ENCODE measurements around the gene C1QB.
"Not testable (repeated sequence)": the region's sequence is repeated elsewhere in the genome, so short reads cannot be mapped to it uniquely, and the experiment has no call there.

- TF ChIP-seq, protein P1, sequence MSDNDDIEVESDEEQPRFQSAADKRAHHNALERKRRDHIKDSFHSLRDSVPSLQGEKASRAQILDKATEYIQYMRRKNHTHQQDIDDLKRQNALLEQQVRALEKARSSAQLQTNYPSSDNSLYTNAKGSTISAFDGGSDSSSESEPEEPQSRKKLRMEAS (IDR thresholded peaks at IDR 0.05), result not testable (repeated sequence)
- not testable (repeated sequence) for TF ChIP-seq SP1 (IDR thresholded peaks at IDR 0.05; ENCODE audit: low read depth, low read length); SIX5 (IDR thresholded peaks at IDR 0.05; ENCODE audit: low read depth, low read length); ASH2L (IDR thresholded peaks at IDR 0.05; ENCODE audit: low read length); EP300 (IDR thresholded peaks at IDR 0.05; ENCODE audit: borderline replicate concordance in 1 of 2, low read depth in 2 of 2, low read length in 2 of 2); KDM5A (IDR thresholded peaks at IDR 0.05; ENCODE audit: low read length); JUN (IDR thresholded peaks at IDR 0.05; ENCODE audit: low read depth, low read length); HDAC2 (IDR thresholded peaks at IDR 0.05; ENCODE audit: borderline replicate concordance in 1 of 2, low read depth in 2 of 2, low read length in 2 of 2); RXRA (IDR thresholded peaks at IDR 0.05; ENCODE audit: insufficient read depth, low read depth, low read length); CTBP2 (IDR thresholded peaks at IDR 0.05; ENCODE audit: borderline replicate concordance, insufficient read depth, insufficient read length, low read length); SUZ12 (IDR thresholded peaks at IDR 0.05; ENCODE audit: low read length); SRF (IDR thresholded peaks at IDR 0.05; ENCODE audit: low read depth, low read length); POLR2AphosphoS5 (IDR thresholded peaks at IDR 0.05; ENCODE audit: low read depth, low read length)
- TF ChIP-seq, protein P2, sequence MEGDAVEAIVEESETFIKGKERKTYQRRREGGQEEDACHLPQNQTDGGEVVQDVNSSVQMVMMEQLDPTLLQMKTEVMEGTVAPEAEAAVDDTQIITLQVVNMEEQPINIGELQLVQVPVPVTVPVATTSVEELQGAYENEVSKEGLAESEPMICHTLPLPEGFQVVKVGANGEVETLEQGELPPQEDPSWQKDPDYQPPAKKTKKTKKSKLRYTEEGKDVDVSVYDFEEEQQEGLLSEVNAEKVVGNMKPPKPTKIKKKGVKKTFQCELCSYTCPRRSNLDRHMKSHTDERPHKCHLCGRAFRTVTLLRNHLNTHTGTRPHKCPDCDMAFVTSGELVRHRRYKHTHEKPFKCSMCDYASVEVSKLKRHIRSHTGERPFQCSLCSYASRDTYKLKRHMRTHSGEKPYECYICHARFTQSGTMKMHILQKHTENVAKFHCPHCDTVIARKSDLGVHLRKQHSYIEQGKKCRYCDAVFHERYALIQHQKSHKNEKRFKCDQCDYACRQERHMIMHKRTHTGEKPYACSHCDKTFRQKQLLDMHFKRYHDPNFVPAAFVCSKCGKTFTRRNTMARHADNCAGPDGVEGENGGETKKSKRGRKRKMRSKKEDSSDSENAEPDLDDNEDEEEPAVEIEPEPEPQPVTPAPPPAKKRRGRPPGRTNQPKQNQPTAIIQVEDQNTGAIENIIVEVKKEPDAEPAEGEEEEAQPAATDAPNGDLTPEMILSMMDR (IDR thresholded peaks at IDR 0.05; ENCODE audit: control extremely low read depth in 1 of 3, insufficient read depth in 1 of 3, low read depth in 1 of 3, low read length in 3 of 3), result not testable (repeated sequence)
Observed at GRCh38 chr1:22706100-22706499, 53.1 kb downstream of the C1QB start.
